A204.1 (cell line): ENCODE results near the gene PXYLP1.
"Not testable (repeated sequence)": the region's sequence is repeated elsewhere in the genome, so short reads cannot be mapped to it uniquely, and the experiment has no call there.

ENCODE experiments used
- FAIRE-seq: peaks from 2 replicates; lab custom pipeline; 2012; peaks lifted over from hg19 to GRCh38; lab: Jason Lieb, UNC

Gene PXYLP1

GRCh38 chr3:141300426-141300825, 68.8 kb downstream of the PXYLP1 start:
- FAIRE-seq = not testable (repeated sequence)

GRCh38 chr3:141302364-141303141, 70.9 kb downstream of the PXYLP1 start:
- FAIRE-seq = no peak

- peak; percentile 92 for FAIRE-seq
These were observed 72.0 kb downstream of the PXYLP1 start for GRCh38 chr3:141303481-141304223.

- FAIRE-seq = no peak
These were observed 73.8 kb downstream of the PXYLP1 start for GRCh38 chr3:141305436-141305835.

GRCh38 chr3:141306276-141306675, 74.7 kb downstream of the PXYLP1 start:
- no peak for FAIRE-seq

GRCh38 chr3:141306922-141307321, 75.3 kb downstream of the PXYLP1 start:
- no peak for FAIRE-seq

- FAIRE-seq = no peak
These were observed 75.9 kb downstream of the PXYLP1 start for GRCh38 chr3:141307351-141308059.

GRCh38 chr3:141308588-141309218, 77.1 kb downstream of the PXYLP1 start:
- no peak for FAIRE-seq

GRCh38 chr3:141311170-141311495, 79.5 kb downstream of the PXYLP1 start:
- FAIRE-seq = no peak

- FAIRE-seq = peak; percentile 93
These were observed 80.1 kb downstream of the PXYLP1 start for GRCh38 chr3:141311496-141312353.

- no peak for FAIRE-seq
These were observed 80.9 kb downstream of the PXYLP1 start for GRCh38 chr3:141312354-141313092.

GRCh38 chr3:141313093-141313683, 81.6 kb downstream of the PXYLP1 start:
- FAIRE-seq = no peak

- FAIRE-seq = not testable (repeated sequence)
These were observed 82.8 kb downstream of the PXYLP1 start for GRCh38 chr3:141314415-141314814.

GRCh38 chr3:141316851-141317250, 85.2 kb downstream of the PXYLP1 start:
- FAIRE-seq = no peak

GRCh38 chr3:141320399-141321108, 88.9 kb downstream of the PXYLP1 start:
- no peak for FAIRE-seq

- FAIRE-seq = no peak
These were observed 89.5 kb downstream of the PXYLP1 start for GRCh38 chr3:141321109-141321497.

GRCh38 chr3:141323936-141324704, 92.5 kb downstream of the PXYLP1 start:
- FAIRE-seq = no peak

GRCh38 chr3:141326123-141326522, 94.5 kb downstream of the PXYLP1 start:
- no peak for FAIRE-seq

- FAIRE-seq = no peak
These were observed 95.0 kb downstream of the PXYLP1 start for GRCh38 chr3:141326626-141327025.
